ENCODE measurements around the gene CHID1.

Gene CHID1

DNA sequence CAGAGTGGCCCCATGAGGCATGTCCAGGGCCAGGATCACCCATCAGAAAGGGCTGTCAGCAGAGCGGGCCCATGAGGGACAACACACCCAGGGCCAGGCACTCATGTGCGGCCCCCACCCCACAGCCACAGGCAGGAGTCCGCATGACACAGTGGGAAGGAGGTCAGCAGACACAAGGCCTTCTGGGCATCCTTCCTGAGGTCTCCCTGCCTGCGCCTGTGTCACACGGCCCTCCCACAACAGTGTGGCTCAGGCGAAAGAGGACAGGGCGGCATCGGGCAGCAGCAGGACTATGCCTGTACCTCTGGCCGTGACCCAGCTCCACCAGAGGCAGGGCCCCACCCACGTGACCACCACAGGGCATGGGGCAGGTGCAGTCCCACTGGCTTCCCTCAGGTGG is 27.1 kb downstream of the CHID1 start:
- no peak for DNase-seq

DNA sequence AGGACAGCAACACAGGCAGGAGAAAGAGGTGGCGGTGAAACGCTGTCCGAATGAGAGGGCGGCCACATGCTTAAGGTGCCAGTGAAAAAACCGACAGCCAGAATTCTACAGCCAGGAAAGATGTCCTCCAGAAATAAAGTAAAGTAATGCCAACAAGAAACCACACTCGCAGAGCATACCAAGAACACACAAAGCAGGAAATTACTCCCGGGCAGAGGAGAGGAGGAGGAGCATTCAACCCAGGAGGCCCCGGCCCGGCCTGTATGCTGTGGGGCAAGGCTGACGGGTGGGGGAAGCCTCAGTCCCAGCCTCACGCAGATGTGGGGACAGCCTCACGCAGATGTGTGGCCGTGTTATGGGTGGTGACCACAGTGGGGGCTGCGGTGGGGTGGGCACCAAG is 28.0 kb downstream of the CHID1 start:
- DNase-seq: no peak

DNA sequence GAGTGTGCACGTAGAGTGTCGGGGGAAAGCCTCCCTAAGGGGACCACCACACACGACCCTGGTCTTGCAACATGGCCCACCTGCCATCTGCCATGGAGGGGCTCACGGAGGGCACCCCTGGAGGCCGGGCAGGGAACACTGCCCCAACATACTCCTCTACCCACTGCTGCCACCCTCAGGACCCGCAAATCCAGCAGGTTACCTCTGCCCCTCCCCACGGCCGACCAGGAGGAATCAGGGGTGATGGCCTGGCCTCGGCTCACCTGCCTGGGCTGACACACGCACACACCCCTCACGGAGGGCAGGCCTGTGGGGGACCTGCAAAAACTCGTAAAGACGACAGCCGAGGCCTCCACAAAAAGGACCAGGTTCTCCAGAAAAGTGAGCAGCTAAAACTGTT is 30.2 kb downstream of the CHID1 start:
- no peak for DNase-seq

DNA sequence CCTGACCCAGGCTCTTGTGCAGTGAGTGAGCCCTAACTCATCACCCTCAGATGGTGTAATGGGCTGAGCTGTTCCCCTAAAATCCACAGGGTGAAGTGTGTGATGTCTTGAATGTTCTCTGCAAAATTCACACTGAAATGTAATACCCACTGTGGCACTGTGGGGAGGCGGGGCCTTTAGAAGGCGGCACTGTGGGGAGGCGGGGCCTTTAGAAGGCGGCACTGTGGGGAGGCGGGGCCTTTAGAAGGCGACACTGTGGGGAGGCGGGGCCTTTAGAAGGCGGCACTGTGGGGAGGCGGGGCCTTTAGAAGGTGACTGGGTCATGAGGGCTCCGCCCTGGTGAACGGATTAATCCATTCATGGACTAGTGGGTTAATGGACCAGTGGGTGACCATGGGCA is 33.0 kb downstream of the CHID1 start:
- no peak for DNase-seq

DNA sequence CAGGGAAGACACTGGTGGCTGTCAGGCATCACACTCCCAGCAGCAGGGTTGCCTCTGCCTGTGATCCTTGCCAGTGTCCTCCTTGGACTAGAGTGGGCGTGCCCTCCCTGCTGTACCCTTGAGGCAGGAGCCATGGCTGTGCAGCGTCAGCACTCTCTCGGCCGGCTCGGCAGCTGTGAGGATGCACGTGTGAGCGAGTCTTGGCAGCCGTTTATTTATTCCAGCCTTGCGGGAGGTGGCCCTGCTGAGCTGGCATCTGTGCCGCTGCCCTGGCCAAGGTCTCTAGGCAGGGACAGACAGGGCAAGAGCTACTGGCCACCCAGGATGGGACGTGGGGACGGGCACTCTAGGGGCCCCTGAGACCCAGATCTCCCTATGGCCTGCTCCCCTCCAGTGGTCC is 34.1 kb downstream of the CHID1 start:
- no peak for DNase-seq

DNA sequence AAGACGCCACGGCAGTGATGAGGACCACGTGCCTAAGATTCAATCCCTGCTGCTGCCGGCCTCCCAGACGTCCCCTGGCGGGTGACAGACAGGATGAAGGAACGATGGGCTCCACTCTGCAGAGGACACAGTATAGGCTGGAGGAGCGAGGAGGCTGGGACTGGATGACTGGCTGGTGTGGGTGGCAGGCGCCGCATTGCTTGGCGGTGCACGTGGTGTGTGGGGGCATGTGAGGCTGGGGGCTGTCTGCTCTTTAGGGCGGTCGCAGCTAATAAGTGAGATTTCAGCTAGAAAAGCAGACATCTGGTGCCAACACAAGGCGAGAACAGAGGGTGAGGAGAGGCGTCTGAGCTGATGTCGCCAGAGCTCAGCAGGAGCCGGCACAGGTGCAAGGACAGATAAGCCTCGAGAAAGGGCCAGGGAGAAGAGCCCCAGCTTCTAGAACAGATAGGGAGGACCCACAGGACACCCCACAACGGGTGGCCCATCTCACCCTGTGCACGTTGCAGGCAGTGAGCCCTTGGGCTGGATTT is 34.8 kb downstream of the CHID1 start:
- no peak for DNase-seq

DNA sequence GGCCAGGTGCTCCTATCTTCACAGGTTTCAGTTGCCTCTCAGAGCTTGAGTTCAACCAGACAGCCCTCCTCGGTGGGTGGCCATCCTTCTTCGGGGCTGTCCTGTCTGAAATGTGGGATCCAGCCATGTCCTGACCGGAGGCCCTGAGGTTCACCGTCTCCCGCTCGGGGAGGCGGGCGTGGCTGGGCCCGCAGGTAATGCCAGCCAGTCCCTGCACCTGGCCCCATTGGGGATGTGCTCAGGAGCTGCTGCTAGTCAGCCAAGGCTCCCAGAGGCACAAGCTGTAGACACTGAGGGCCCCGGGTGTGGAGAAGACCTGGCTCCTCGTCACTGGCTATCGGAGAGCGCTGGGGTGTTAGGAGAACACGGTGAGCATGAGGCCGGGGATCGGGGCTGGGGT is 35.4 kb downstream of the CHID1 start:
- DNase-seq: no peak

DNA sequence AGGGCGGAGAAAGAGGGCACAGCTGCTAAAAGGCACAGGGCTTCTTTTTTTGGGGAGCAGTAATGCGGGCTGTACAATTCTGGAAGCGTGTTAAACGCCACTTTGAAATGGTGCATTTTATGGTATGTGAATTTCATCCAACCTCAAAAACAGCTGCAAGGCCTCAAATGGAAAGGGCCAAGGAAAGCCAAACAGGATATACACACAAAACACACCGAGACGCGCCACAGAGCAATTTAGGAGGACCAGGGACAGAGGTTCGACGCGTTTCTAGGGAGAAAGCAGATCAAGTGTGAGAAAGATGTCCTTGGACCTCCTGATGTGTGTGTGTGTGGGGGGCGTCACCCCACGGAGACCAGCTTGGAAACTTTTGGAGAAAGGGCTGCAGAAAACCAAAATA is 36.9 kb downstream of the CHID1 start:
- DNase-seq: no peak

DNA sequence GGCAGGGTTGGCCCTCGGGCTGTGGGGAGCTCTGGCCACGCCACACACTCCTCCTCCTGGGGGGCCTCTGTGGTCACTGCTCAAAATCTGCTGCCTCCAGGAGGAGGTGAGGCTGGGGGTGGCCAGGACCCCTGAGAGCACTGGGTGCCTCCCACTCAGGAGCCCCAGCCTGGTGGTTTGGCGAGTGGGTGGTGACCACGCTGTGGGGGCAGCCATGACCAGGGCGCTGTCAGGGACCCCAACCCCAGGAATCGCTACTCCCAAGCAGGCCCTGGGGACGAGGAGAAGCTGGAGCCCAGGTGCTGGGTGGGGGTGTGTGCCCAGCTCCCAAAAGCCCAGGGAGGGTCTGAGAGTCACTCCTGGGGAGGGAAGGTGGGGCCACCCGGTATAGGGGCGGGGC is 37.8 kb downstream of the CHID1 start:
- no peak for DNase-seq

DNA sequence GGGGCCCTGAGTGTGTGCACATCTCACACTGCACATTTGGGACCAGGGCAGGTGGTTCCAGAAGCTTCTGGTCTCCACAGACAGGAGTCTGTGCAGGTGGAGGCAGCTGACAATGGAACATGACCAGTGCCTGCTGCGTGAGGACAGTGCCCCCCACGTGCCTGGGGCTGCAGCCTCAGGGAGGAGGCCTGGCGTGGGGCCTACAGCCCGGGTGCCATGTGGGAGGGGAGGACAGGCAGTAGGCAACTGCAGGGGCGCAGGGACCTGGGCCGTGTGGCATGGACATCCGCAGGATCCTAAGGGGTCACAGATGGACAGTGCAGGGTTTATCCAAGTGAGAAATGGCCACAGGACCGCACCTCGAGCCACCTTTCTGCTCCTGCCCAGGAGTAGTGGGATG is 39.1 kb downstream of the CHID1 start:
- no peak for DNase-seq

DNA sequence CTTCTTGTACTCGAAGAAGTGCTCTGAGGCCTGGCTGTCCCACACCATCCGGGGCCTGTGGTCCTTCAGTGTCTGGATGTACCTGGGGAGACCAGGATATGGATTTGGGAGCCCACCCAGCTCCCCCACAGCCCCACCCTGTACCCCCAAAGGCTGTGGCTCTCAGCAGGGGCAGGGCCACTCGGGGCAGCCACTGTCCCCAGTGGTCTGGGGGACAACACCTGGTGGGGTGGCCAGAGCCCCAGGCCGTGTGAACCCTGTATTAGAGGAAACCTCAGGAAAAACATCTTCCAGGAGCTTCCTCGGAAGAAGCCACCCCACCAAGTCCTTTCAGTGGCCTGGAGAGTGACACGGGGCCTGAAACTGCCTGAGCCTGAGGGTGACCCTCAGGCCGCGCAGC is 40.2 kb downstream of the CHID1 start:
- no peak for DNase-seq

DNA sequence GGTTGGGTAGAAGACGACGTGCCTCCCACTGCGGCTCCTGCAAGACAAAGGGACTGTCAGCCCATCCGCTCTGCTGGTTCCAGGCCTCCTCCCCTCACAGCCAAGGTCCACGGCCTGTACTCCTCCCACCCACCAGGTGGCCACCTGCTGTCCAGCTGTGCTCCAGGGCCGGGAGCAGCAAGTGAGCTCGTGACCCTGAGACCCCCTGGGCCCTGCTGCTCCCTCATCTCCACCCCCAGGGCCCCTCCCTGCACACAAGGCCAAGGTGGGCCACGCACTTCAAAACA is 40.5 kb downstream of the CHID1 start:
- DNase-seq: no peak

DNA sequence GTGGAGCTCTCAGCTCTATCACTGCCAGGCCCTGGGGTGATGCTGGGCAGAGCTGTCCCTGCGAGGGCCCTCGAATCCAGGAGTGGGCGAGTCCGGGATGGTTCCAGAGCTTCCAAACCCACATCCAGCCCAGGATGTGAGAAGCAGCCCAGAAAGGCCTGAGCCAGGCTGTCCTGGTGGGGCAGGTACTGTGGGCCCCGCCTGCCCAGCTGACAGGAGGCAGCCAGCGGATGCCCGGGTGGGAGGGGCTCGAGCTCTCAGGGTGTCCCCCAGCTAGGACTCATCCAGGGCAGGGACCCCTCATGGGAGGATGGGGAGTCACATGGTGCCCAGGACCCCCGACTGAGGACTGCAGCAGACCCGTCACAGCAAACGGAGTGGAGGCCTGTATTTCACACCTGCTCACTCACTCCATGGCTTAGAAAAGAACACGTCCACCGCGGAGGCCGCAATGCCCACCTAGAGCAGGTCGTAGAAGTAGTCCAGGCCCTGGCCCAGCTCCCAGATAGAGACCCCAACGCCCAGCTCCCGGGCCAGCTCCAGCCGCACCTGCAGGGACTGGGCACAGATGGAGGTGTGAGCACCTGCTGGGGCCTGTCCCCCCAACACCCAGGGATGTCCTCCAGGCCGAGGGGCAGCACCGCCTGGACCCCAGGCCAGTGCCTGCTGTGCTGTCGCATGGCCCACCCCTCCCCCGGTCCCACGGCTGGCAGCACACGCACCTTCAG is 41.0 kb downstream of the CHID1 start:
- DNase-seq: no peak

DNA sequence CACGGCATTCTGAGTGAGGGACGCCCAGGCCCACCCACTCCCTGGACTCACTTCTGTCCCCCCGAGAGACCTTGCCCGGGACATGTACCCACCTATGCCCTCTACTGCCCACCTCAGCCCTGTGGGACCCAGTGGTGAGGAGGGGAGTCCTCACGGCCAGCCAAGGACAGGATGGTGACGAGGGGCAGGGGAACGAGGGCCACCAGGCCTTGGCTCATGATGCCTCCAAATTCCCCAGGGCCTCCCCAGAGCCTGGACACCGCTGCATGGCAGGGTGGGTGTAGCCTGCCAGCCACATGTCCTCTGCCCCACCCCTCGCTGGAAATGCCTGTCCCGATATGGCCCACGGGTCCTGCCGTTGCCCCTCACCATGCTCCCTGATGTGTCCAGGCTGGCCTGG is 41.8 kb downstream of the CHID1 start:
- no peak for DNase-seq

DNA sequence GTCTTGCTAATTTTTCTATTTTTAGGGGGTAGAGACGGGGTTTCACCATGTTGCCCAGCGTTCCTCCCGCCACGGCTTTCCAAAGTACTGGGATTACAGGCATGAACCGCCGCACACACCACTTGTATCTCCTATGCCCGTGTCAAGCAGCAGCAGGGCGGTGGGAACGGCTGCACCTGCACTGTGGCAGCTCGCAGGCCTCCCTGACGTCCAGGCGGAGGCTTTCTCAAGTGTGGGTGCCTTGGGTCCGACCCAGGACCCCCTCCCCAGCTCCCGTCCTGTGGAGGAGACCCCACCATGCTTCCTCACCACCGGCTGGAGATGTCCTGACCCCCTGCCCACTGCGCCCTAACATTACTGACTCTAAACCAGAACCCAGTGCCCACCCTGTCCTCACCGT is 42.2 kb downstream of the CHID1 start:
- no peak for DNase-seq

DNA sequence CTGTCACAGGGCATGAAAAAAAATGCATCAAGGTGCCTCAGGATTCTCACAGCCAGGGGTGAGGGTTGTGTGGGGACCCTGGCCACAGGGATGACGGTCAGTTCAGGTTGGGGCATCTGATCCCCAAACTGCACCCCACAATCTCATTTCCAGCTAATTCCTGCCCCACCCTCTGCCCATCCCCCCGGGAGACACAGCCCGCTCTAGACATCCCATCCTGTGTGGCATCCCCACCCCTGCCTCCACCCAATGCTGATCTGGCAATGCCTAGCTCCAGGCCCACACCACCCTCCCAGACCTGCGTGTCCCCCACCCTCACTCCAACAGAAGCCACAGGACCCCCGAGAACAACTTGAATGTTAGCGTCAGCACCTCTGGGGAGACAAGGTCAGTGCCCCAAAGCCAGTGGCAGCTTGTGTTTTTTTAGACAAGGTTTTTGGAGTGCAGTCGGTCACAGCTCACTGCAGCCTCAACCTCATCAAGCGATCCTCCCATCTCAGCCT is 42.7 kb downstream of the CHID1 start:
- DNase-seq: no peak

DNA sequence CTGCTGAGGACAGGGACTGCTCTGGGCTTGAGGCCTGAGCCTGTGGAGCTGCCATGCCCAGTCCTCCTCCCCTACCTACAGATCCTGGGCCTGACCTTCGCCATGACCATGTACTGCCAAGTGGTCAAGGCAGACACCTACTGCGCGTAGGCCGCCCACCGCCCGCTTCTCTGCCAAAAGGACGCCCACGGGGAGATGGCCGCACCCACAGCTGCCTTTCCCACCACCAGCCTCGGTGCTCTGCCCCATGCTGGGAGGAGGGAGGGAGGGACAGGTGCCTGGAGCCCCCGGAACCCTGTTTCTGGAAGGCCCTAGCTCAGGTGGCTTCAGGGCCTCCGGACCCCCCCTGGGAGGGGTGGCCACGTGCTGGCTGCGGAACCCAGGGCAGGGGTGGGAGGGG is 44.1 kb downstream of the CHID1 start:
- DNase-seq: no peak

DNA sequence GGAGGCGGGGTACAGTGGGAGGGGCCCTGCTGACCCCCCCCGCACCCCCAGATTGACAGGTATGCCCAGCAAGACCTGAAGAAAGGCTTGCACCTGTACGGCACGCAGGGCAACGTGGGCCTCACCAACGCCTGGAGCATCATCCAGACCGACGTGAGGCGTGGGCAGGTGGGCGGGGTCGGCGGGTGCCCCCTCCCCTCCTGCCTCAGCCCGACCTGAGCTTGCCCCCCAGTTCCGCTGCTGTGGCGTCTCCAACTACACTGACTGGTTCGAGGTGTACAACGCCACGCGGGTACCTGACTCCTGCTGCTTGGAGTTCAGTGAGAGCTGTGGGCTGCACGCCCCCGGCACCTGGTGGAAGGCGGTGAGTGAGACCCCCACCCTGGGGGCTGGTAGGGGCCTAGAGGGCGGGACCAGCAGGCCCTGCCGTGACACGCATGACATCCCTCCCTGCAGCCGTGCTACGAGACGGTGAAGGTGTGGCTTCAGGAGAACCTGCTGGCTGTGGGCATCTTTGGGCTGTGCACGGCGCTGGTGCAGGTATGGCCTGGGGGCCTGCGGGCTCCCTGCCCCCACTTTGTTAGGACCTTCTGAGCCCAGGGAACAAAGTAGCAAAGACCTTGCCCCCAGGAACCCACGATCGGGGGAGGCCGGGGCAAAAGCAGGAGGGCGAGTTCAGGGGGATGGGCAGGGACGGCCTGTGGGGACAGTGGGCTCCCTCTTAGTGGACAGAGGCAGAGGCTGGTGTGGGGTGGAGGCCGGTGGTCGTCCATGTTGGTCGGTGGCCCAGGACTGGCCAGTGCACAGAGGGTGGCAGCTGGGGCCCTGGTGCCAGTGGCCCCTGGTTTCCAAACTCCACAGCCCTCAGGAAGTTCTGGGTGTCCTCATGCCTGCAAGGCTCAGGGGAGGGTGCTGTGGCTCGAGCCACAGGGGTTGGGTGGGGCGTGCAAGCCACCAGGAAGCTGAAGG is 44.9 kb downstream of the CHID1 start:
- DNase-seq: no peak

DNA sequence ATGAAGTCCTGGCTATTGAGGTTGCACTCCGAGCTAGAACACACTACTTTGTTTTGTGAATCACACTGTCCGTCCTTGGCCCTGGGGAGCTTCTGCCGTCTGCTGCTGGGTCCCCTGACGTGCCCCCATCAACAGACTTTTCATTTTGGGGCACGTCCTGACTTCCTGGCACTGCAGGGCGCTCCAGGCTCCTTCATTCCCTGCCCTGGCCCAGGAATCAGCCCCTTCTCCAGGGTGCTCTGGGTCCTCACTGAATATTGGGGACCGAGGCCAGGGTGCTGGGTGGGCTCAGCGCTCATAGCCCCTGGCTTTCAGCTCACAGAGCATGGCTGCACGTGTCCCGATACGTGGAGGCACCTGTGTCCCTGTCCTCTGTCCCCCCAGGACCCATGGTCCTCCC is 45.7 kb downstream of the CHID1 start:
- DNase-seq: no peak

DNA sequence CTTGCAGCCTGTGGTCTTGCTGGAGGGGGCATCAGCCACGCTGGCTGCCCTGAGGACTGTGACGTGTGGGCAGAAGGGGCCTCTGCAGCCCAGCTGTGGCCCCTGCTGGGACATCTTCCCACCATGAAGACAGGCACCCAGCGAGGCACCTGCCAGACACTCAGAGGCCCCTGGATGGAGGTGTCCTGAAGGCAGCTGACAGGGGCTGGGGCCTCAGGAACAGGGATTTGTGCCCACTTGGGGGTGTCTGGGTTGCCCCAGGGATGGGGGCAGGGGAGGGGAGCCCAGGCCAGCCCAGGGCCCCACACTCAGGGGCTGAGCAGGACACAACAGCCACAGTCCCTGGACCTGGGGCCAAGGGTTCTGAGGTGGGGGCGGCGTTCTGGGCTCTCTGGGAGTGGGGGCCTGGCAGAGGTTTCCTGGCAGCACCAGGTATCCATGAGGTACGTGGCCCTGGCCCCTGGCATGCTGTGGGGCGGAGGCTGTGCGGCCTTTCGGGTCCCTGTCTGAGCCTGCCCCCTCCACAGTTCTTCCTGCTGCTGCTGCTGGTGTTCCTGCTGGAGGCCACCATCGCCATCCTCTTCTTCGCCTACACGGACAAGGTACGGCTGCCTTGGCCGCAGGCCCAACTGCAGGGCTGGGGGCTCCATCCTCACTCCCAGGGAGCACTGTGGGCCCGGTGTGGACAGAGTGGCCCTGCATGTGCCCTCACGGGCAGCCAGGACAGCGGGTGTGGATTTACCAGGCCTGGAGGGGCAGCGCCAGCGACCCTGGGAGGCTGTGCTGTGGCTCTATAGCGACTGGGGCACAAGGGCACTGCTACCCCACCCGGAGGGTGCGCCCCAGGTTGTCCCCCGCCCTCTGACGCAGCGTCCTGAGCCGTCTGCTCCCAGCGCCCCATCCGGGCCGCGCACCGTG is 46.4 kb downstream of the CHID1 start:
- DNase-seq: no peak

DNA sequence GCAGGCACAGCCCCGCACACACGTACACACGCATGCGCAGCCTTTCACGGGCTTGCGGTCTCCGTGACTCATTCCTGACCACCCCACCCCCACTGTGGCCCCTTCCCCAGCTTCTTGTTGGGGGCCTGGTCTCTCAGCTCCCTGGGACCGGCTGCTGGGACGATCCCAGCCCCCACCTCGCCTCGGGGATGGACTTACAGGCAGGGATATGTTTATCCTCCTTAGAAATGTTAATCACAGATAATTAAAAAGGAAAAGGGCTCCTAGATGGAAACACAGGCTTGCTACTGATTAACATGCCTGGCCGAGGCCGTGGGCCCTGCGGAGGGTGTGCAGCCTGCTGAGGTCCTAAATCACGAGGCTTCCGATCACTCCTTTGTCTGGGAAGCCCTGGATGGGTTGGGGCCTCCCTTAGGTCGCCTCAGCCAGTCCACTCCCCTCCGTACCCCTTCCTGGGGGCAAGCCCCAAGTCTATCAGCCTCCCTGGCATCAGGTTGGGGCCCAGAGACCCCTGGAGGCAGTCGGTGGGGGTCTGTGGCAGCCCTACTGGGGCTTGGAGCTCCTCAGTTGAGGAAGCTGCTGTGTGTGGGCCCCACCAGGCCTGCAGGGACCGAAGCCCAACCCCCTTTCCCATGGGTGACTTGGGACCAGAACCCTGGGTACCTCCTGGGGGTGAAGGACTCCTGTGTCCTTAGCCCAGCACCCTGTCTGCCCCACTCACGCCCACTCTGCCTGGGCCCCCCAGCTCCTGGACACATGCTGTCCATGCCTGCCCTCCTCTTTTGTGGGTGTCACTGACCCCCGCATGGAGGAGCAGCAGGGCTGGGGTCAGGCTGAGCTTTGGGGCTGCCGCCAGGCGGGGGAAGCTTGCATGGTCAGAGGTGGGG is 47.3 kb downstream of the CHID1 start:
- DNase-seq: no peak

DNA sequence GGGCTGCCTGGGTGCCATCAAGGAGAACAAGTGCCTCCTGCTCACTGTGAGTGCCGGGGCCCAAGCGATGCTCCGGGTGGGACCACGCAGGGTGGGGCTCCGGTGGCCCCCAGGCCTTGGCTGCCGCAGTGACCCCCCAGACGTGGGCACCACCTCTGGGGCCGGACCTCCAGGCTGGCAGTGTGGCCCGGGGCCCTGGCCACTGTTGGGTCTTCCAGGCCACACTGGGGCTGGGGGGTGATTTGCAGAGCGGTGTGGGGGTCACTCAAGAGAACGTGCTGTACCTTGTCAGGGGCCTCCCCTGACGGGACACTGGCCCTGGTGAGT is 48.0 kb downstream of the CHID1 start:
- no peak for DNase-seq

Measured in inflammatory macrophage (primary cell).